ENCODE results near the gene GJA3. TPM values are rescaled to one million over a fixed set of nuclear protein-coding genes. Genes with fewer than 3 reads are reported as not detected.

The GJA3 gene
- total and polyA plus RNA-seq, 10 of the 15 experiments (the other 5 are each of a cell fraction or from before 2014, with no cell fraction given) = 0.03 to 0.11 (median 0.04) TPM; not detected in 5

DNA sequence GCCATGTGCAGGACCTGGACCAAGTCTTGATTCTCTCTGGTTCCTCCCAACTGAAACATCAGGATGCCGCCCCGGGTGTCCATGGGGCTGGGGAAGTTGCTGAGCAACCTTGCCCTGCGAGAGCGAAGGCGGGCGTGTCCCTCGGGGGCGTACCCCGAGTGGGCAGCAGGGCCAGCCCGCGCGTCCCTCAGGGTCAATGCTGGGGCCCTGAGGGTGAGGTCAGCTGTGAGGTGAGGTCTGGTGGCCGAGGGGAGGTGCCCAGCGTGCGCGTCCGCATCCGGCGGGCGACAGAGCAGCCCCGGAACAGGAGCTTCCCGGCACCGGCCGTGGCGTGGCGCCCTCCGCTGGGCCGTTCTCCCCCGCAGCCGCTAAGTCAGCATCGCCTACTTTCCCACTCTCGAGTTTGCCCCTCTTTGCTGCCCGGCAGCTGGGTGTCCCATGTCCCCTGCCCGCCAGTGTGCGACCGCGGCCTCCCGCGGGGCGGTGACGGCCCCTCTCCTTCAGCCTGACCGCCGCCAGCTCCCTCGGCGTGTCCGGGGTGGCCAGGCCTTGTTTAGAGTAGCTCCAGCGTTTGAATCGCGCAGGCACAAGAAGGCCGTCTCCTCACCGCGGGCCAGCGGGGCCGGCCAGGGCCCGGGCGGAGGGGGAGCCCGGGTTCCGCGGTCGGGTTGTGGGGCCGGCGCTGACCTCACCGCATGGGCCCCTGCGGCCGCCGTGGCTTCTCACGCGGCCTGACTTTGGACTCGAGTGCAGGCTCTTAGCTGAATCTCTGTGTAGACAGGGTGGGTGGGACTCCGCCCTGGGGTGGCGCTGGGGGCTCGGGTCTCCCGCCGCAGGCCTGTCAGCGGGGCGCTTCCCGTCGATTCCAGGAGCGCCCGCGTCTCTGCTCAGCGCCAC lies 33.0 kb downstream of the GJA3 start:
- Histone ChIP-seq H2AFZ (ENCODE audit: control insufficient read depth, low read depth, low read length) (peak overlapping the region; percentile 81), H3K4me2 (ENCODE audit: control insufficient read depth, insufficient read depth) (peak overlapping the region; percentile 87), H3K9me3 (replicated peaks; ENCODE audit: control insufficient read depth, insufficient read depth, low read length) (no peaks in the 10 kb centered on the region), H3K79me2 (ENCODE audit: control insufficient read depth, insufficient read depth, low read length) (no peaks in the 10 kb centered on the region), H3K9ac (ENCODE audit: control insufficient read depth, insufficient read depth, low read length) (peak overlapping the region; percentile 46; the same call in 1 of the 2 replicates), H3K4me3 (peak overlapping the region; percentile 69), H3K4me1 (ENCODE audit: control insufficient read depth, insufficient read depth, low read length) (no peaks in the 10 kb centered on the region), H3K36me3 (ENCODE audit: control insufficient read depth in 2 of 2, insufficient read depth in 2 of 2, low read length in 1 of 2) (no peaks in the 10 kb centered on the region), H4K20me1 (ENCODE audit: control insufficient read depth, insufficient read depth) (no peaks in the 10 kb centered on the region), H3K27ac (ENCODE audit: control insufficient read depth, insufficient read depth) (no peak overlapping the region), H3K27me3 (replicated peaks in 1 of 2; ENCODE audit: control insufficient read depth in 2 of 2, insufficient read depth in 2 of 2, low read length in 1 of 2) (peaks cover 2 to 5% of the 10 kb centered on the region in 2 experiments; a peak in 2 of 4 replicates)
- ATAC-seq (peak; percentile 89), FAIRE-seq (no peak), DNase-seq (ENCODE audit: low read depth, low spot score) (no peak)
- TF ChIP-seq SMC3 (IDR thresholded peaks at IDR 0.05; ENCODE audit: borderline replicate concordance, low read length) (peak; percentile 13; the same call in 1 of the 2 replicates), NFXL1 (IDR thresholded peaks at IDR 0.05; ENCODE audit: borderline replicate concordance) (no peak), RAD21 (IDR thresholded peaks at IDR 0.05; ENCODE audit: insufficient read depth, low read depth, low read length) (0 out of 2 replicates have a peak, but pooled peaks have one; percentile 13), BHLHE40 (IDR thresholded peaks at IDR 0.05; ENCODE audit: borderline replicate concordance in 1 of 2, low read depth in 2 of 2, low read length in 1 of 2) (peak in 1 of 2 experiments; percentile 35; a peak in 2 of 4 replicates), POLR2A (IDR thresholded peaks at IDR 0.05; ENCODE audit: low read depth, low read length) (peak; percentile 62; the same call in 1 of the 2 replicates), GATAD2B (conservative IDR thresholded peaks at IDR 0.05; ENCODE audit: low read depth) (peak; percentile 64; the same call in 1 of the 2 replicates), NR2F1 (conservative IDR thresholded peaks at IDR 0.05) (peak; percentile 43; the same call in 1 of the 2 replicates), CTCF (IDR thresholded peaks at IDR 0.05 in 2 of 3, conservative IDR thresholded peaks at IDR 0.05 in 1 of 3; ENCODE audit: control insufficient read depth in 2 of 3, extremely low read depth in 1 of 3, insufficient read depth in 1 of 3, low read depth in 3 of 3, low read length in 3 of 3) (peak; percentile 25 to 48 (median 42); a peak in 4 of 6 replicates), HCFC1 (IDR thresholded peaks at IDR 0.05; ENCODE audit: low read length) (no peak)
- TF ChIP-seq, protein P1, sequence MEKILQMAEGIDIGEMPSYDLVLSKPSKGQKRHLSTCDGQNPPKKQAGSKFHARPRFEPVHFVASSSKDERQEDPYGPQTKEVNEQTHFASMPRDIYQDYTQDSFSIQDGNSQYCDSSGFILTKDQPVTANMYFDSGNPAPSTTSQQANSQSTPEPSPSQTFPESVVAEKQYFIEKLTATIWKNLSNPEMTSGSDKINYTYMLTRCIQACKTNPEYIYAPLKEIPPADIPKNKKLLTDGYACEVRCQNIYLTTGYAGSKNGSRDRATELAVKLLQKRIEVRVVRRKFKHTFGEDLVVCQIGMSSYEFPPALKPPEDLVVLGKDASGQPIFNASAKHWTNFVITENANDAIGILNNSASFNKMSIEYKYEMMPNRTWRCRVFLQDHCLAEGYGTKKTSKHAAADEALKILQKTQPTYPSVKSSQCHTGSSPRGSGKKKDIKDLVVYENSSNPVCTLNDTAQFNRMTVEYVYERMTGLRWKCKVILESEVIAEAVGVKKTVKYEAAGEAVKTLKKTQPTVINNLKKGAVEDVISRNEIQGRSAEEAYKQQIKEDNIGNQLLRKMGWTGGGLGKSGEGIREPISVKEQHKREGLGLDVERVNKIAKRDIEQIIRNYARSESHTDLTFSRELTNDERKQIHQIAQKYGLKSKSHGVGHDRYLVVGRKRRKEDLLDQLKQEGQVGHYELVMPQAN (conservative IDR thresholded peaks at IDR 0.05) = no peak
- ChIA-PET SMC1A (ENCODE audit: uncharacterized antibody, unreplicated experiment) (no interaction called here), POLR2A (interaction anchor here (0.6 kb wide), 1 partner anchor 83 kb away, joined by 5 read pairs; no protein-coding TSS in a partner anchor), CTCF (interaction anchor here (0.5 to 1.9 kb wide), 4 partner anchors 50 to 1382 kb away, joined by 4 to 10 read pairs (median 4); no protein-coding TSS in a partner anchor), RAD21 (ENCODE audit: unreplicated experiment) (interaction anchor here (0.7 to 1.7 kb wide), 3 partner anchors 20 to 143 kb away, joined by 3 read pairs; no protein-coding TSS in a partner anchor)
- under 1% methylated on average over 79 of the region's 82 CpGs for WGBS (ENCODE audit: insufficient coverage, insufficient replicate concordance, low lambda C conversion rate, missing lambda C conversion rate)
- no TSS peak for BruUV-seq (replicated peaks)
- intact Hi-C loops (cut with micrococcal nuclease; ENCODE audit: unreplicated experiment) (loop anchor here (5.0 kb wide), 1 partner anchor 34 kb away; the partner anchor contains the start of gene GJA3), in situ Hi-C loops (cut with MboI) (no loop called here)

All from GM12878 (cell line).